HG03159 (cell line): ENCODE data around the gene NSMF.
"Not testable (repeated sequence)": the region's sequence is repeated elsewhere in the genome, so short reads cannot be mapped to it uniquely, and the experiment has no call there.

Experiments used
- ATAC-seq: cut with Tn5 transposase; IDR thresholded peaks from one replicate; pipeline ENCODE4 v1.9.1; 2021; ENCODE audit warnings: mild to moderate bottlenecking, moderate library complexity; ENCODE audit not compliant: unreplicated experiment

Gene NSMF

GRCh38 chr9:137477778-137478612 is 18.9 kb upstream of the NSMF start:
- ATAC-seq, result no peak

DNA sequence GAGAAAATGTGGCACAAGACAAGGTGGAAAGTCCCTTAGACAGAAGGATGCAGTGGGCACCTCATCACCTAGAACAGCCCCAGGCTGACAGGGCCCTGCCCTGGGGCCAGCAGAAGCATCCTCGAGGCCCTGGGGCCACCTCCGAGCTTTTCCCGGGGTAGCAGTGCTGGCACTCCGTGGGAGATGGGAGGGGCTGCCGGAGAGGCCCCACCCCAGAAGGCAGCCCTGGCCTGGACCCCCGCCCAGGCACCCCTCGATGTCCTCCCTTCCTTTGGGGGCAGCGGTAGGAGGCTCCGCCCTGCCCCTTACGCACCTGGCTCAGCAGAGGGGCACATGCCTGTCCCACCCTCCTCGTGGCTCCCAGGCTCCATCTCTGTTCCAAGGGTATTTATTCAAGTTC is 17.7 kb upstream of the NSMF start:
- ATAC-seq, result no peak

DNA sequence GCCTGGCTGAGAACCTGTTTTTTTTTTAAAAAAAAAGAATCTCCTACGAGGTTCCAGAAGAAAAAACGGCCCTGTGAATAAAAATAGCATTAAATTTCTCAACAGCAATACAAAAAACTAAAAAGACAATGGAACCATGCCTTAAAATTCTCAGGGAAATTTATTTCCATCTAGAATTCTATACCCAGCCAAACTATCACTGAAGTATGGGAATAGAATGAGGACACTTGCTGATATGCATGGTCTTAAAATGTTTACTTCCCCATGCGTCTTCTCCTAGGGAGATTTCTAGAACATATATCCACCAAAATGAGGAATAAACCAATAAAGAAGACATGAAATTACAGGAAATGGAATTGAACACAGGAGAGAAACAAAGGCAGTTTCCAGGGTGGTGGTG is 16.5 kb upstream of the NSMF start:
- no peak for ATAC-seq

DNA sequence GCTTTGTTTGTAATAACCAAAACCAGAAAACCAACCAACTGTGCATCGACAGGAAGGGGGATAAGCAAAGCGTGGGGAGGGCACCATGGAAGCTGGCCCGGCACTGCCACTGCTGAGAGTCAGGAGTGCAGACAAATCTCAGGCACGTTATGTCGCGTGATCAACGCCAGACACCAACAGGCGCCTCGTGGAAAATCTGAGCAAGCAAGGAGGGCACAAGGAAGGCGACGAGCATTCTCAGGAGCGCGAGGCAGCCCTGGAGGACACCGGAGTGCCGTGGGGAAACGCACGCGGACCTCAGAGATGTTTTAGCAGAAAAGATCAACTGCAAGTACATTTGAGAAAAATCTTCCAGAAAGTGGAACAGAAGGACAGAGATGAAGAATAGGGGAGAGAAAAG is 15.1 kb upstream of the NSMF start:
- no peak for ATAC-seq

DNA sequence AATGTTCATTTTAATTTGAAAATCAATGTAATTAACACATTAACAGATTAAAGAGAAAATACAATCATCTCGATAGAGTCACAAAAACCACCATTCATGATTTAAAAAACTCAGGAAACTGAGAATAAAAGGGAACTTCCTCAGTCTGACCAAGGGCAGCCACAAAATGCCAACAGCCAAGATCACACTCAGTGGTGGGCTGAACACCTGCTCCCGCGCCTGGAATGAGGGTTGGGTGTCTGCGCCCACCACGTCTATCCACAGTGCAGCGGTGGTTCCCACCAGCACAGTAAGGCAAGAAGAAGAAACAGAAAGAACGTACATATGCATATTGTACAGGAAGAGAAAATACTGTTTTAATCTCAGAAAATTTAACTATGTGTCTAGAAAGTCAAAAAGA is 11.7 kb upstream of the NSMF start:
- ATAC-seq, result no peak

- ATAC-seq, result no peak
These were observed 8.8 kb upstream of the NSMF start for GRCh38 chr9:137467896-137468295.

- ATAC-seq, result no peak
These were observed 8.0 kb upstream of the NSMF start for GRCh38 chr9:137467161-137467581.

GRCh38 chr9:137466389-137467085 is 7.4 kb upstream of the NSMF start:
- ATAC-seq, result not testable (repeated sequence)

- no peak for ATAC-seq
These were observed 6.7 kb upstream of the NSMF start for GRCh38 chr9:137465720-137466388.

- no peak for ATAC-seq
These were observed 6.0 kb upstream of the NSMF start for GRCh38 chr9:137465000-137465719.

DNA sequence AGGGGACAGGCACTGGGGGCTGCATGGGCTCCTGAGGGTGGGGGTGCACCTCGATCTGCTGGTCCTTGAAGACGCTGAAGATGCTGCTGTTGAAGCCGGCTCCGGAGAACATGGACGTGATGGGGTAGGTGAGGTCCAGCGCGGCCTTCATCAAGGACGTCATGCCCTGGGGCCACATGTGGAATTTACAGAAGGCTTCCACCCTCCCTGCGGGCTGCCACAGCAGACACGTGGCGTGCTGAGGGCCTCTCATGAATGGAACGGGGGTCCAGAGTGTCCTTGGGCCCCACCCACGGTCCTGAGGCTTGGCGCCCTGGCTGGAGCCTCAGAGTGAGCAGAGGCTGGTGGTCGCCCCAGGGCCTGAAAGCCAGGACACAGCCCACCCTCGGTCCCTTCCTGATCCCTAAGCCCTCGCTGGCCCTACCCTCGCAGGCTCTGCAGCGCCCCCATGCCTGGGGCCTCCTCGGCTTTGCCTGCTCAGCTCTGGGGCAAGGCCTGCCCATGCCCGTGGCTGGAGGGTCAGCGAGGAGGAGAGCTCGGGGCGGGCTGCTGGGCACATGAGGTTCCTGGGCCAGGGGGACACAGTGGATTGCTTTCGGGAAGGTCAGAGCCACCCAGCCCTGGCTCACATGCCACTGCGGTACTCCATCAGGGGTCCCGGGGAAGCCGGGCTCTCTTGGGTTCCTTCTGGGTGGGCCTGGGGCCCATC is 5.3 kb upstream of the NSMF start:
- no peak for ATAC-seq

- no peak for ATAC-seq
These were observed 4.8 kb upstream of the NSMF start for GRCh38 chr9:137463931-137464290.

- ATAC-seq, result no peak
These were observed 4.1 kb upstream of the NSMF start for GRCh38 chr9:137462986-137463930.

DNA sequence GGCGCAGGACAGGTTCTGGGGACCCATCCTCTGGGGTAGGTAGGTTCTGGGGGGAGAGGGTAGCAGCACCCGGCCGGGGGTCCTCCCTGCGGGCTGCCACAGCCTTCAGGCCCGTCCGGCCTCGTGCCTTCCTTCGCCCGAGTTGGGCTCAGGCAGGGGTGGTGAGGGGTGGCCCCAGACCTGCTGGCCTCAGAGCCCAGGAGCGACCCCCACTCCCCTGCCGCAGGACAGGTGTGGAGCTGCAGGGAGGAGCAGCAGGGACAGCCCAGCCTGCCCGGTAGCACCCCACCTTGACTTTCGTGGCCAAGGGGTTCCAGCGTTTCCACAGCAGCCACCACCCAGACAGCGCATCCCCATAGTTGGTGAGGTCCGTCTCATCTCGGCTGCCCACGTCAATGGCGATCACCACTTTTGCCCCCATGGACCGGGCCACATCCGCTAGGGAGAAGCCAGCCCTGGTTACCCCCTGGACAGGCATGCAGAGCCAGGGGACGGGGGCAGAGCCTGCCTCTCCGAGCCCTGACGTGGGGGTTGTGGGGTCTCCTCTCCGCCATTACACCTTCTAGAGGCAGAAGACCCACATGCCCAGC is 3.4 kb upstream of the NSMF start:
- ATAC-seq, result no peak

- peak; percentile 42 for ATAC-seq
These were observed 2.7 kb upstream of the NSMF start for GRCh38 chr9:137461663-137462395.

- ATAC-seq, result no peak
These were observed 2.2 kb upstream of the NSMF start for GRCh38 chr9:137461316-137461662.

DNA sequence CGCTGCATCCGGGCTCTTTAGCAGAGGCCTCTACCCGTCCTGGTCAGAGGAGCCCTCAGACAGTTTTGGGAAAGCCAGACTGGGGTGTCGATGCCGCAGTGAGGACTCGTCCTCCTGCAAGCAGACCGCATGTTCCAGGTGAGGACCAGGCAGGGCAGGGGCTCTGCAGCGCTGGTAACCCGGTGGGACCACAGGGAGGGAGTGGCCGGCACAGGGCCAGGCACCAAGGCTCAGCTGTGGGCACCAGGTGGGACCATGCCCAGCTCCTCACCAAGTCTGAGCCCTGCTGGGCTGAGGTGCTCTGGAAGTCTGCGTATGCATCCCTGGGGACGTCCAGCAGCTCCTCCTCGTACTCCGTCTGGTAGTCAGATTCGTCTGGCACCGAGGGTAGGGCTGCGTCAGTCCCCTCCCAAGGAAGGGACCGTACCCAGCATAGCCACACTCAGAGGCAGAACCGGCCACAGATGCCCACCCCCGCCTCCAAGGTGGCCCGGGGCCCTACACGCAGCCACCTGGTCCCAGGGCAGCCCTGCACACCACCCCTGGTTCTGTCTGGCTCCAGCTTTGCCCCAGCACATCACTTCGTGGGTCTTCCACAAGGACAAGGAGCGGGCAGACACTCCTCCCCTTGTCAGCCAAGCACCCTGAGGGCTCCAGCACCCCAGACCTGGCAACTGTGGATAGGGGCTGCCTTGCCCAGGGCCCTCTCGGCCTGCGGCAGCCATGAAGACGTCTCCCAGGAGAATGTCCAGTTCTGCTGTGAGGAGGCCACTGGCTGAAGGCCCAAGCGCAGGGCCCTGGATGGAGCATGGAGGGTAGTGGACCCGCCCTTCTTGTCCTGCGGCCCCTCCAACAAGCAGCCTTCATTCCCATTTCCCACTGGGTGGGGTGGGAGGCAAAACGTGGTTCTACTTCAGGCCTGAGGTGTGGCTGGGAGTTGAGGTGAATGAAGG is 1.5 kb upstream of the NSMF start:
- ATAC-seq, result no peak
